Measurements from ENCODE around the gene CBLB.
"Not testable (repeated sequence)": the region's sequence is repeated elsewhere in the genome, so short reads cannot be mapped to it uniquely, and the experiment has no call there.

CBLB gene

DNA sequence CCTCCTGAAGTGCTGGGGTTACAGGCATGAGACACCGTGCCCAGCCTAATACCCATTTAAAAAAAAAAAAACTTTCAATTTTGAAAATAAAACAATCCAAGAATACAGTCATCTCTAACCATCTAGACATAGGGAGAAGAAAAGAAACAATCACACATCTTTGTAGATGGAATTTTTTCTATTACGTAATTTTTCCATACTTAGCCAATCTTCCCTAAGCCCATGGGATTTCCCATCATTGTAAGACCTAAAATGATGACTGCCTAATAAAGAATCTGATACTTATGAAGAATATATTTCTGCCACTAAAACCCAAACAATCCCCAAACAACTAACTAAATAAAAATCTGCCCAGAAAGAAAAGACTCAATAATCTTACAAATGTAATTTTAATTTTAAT is 88.7 kb downstream of the CBLB start:
- DNase-seq = no peak

DNA sequence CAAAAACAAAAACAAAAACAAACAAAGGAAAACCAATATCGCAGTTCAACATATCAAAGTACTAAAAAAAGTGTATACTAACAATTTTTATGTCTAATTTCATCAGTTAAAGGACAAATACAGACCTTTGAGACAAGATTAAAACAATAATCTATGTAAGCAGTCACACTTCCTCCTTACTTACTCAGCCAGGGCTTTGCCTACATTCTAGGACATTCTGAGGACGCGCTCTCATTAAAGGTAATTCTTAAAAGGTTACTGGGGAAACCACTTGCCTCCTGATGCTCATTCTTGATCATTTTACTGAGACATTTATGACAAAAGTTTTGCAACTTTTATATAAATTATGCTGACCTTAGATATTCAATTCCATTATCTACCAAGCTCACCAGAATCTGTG is 93.4 kb downstream of the CBLB start:
- no peak for DNase-seq

DNA sequence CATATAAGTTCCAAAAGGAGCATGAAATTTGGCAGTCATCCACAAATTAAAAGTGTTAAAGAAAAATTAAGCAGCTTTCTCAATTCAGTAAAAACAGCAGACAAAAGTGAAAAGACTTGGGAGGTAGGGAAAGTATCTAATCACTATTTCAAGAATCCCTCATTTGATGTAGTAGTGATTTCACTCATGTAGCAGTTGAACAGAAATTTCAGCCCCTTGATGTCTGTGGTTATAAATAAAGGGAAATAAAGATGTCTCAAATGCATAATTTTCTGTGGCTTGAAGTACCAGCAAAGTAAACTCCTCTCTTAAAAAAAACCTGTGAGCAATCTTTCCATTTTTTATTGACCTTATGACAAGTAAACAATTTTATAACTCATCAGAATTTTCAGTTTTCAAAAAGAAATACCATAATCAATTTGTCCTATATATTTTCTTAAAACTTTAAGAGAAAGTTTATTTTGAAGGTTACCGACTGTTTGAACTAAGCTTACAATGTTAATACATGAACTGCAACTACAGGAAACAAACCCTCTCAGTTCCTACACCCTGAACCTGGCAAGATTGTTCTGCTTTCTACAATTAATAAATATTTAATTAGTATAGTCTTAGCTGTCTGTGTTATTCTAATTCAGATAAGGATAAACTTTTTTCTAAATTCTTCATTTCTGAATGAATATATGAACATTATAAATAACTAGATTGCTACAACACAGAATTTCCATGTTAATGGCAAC is 94.2 kb downstream of the CBLB start:
- DNase-seq = no peak

DNA sequence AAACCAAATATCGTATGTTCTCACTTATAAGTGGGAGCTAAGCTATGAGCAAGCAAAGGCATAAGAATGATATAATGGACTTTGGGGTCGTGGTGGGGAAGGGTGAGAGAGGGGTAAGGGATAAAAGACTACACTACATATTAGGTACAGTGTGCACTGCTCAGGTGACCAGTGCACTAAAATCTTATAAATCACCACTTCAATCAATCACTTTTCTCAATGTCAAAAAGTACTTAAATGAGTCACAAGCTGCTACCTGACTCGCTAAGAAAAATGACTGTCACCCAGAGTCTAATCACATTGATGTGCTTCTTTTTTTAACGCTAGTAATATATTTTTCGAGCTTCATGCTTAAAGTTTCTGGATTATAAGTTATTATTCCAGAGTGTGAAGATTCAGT is 95.5 kb downstream of the CBLB start:
- no peak for DNase-seq

DNA sequence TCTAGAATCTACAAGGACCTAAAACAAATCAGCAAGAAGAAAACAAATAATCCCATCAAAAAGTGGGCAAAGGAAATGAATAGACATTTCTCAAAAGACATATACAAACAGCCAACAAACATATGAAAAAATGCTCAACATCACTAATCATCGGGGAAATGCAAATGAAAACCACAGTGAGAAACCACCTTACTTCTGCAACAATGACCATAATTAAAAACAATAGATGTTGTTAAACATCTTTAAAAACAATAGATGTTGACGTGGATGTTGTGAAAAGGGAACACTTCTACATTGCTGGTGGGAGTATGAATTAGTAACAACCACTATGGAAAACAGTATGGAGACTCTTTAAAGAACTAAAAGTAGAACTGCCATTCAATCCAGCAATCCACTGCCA is 96.2 kb downstream of the CBLB start:
- no peak for DNase-seq

DNA sequence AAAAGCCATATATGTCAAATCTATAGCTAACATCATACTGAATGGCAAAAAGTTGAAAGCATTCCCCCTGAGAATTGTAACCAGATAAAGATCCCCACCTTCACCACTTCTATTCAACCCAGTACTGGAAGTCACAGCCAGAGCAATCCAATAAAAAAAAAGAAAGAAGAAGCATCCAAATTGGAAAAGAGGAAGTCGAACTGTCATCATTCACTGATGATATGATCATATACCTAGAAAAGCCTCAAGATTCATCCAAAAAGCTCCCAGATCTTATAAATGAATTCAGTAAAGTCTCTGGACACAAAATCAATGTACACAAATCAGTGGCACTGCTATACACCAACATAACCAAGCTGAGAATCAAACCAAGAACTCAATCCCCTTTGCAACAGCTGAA is 97.4 kb downstream of the CBLB start:
- DNase-seq = no peak

DNA sequence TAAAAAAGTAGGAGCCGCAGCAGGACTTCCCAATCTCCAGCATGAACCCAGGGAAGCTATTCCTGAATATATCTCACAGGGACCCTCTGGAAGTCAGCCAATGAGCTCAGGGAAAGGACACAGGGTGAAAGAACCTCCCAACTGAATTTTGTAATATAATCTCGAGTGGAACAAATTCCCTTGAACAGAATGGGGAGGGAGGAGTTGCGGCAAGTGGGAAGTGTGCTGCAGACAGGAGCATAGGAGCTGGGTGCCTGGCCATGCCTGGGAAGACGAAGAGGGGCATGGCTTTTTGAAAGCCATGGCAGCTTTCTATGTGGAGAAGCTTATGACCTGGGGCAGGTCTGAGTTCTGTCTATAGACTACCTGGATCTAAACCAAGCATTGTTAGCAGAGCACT is 98.4 kb downstream of the CBLB start:
- DNase-seq = no peak

DNA sequence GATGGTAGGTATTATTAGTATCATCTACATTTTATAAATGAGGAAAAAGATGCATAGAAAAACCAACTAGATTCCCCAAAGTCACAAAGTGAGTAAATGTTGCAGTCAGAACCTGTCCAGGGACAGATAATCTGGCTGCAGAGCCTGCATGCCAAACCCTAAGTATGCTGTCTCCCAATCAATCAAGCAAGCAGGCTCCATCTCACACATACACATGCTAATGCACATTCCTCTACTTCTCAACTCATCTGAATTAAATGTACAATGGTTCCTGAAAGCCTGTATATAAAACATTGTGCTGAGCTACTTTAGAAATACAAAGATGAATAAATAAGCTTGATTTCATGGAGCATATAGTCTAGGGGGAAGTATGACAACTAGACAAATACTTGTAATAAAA is 101.0 kb downstream of the CBLB start:
- DNase-seq = no peak

DNA sequence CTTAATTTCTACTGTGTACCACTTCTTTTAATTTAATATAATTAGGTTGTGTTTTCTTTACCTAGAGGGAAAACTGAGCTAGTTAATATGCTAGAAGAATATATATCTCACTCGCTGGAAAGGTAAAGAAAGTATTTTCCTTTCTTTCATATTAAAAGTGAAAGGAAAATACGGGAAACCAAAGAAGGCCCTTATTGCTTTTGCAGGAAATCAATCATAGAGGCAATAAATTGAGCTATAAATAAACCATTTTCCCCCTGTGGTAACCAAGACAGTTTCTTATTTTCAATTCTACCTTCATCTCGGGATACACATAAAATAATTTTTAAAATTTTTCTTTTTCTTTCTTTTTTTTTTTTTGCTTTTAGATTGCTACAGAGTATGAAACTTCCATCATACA is 101.6 kb downstream of the CBLB start:
- DNase-seq = no peak

DNA sequence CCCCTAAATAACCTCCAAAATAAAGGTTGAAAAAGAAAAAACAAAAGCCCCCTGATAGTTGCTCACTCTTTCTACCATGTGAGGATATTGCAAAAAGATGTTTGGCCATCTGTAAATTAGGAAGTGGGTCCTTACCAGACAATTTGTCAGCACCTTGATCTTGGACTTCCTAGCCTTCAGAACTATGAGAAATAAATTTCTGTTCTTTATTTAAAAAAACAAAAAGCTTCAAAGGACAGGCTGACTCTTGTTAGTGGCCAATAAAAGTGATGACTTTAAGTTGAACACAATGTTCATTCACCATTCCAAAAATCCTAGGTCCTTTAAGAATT is 103.5 kb downstream of the CBLB start:
- no peak for DNase-seq

DNA sequence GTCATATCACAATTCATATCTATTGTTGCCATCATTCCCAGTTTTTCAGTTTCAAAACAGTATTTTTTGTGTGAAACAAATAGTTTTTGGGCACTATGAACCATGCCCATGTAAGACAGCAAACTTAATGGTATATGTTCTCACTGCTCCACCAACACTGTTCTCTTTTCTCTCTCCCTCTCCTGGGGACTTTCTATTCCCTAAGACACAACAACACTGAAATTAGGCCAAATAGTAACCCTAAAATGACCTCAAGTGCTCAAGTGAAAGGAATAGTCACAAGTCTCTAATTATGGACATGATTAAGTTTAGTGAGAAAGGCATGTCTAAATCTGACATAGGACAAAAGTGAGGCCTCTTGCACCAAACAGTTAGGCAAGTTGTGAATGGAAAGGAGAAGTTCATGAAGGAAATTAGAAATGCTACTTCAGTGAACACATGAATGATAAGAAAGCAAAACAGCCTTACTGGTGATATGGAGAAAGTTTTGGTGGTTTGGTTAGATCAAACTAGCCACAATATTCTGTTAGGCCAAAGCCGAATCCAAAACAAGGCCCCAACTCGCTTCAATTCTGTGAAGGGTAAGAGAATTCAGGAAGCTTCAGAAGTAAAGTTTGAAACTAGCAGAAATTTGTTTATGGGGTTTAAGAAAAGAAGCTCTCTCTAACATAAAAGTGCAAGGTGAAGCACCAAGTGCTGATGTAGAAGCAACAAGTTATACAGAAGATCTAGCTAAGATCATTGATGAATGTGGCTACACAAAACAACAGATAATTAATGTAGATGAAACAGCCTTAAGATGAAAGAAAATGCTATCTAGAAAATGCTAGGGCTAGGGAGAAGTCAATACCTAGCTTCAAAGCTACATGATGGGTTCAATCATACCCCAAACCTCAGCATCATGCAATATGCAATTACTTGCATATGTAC is 104.2 kb downstream of the CBLB start:
- DNase-seq = no peak

DNA sequence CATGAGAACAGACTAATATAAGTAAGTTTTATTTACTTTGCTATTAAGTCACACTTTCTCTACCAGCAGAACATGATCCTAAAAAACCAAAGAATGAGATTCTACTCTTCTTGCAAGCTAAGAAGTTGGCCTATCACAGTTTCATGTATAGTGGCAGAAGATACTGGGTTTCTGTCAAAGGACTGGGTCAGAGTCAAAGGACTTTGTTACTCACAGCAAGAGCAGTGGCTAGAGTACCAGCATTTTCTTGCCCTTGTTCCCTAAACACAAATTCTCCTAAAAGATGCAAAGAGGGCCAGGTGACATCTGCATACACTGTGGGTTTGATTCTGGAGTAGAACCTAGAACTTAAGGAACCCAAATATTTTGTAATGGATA is 105.2 kb downstream of the CBLB start:
- DNase-seq = no peak

DNA sequence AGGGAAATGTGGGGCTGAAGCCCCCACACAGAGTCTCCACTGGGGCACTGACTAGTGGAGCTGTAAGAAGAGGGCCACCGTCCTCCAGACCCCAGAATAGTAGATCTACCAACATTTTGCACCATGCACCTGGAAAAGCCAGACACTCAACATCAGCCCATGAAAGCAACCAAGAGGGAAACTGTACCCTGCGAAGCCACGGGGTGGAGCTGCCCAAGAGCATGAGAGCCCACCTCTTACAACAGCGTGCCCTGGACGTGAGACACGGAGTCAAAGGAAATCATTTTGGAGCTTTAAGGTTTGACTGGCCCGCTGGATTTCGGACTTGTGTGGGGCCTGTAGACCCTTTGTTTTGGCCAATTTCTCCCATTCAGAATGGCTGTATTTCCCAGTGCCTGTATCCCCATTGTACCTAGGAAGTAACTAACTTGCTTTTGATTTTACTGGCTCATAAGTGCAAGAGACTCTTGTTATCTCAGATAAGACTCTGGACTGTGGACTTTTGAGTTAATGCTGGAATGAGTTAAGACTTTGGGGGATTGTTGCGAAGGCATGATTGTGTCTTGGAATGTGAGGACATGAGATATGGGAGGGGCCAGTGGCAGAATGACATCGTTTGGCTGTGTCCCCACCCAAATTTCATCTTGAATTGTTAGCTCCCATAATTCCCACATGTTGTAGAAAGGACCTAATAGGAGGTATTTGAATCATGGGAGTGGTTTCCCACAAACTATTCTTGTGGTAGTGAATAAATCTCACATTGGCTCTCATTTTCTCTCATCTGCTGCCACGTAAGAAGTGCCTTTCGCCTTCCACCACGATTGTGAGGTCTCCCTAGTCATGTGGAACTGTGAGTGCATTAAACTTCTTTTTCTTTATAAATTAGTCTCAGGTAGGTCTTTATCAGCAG is 105.8 kb downstream of the CBLB start:
- DNase-seq = no peak

DNA sequence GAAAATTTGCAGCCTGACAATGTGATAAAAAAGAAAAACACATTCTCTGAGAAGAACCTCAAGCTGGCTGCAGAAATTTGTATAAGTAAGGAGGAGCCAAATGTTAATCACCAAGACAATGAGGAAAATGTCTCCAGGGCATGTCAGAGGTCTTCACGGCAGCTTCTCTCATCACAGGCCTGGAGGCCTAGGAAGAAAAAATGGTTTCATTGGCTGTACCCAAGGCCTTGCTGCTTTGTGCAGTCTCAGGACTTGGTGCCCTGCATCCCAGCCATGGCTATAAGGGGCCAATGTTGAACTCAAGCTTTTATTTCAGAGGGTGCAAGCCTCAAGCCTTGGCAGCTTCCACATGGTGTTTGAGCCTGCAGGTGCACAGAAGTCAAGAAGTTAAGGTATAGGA is 106.6 kb downstream of the CBLB start:
- not testable (repeated sequence) for DNase-seq

DNA sequence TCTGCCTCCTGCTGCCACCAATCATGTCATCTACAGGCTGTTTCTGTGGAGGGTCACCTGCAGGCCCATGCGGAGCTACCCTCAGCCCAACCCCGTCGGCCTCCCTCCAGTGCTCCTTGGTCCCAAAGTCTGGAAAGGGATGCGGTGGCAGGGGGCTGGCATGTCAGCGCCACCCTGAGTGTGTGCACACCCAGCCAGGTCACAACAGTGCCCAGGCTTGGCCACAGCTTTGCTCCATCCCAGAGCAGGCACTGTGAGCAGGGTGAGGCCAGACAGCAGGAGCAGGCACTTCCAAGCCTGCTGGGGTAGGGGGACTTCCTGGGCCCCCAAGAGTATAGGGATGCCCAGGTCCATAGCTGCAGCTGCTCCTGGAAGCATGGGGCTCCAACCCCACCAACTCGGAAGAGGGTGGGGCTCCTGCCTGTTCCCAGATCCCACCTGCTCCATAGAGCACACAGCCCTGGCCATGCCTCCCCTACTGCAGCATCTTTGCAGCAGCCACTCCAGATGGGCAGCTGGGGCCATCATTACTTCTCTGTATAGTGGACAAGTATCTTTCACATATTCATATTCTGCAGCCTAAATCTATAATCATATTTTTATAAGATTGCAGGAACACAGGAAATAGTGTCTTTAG is 109.3 kb downstream of the CBLB start:
- no peak for DNase-seq

DNA sequence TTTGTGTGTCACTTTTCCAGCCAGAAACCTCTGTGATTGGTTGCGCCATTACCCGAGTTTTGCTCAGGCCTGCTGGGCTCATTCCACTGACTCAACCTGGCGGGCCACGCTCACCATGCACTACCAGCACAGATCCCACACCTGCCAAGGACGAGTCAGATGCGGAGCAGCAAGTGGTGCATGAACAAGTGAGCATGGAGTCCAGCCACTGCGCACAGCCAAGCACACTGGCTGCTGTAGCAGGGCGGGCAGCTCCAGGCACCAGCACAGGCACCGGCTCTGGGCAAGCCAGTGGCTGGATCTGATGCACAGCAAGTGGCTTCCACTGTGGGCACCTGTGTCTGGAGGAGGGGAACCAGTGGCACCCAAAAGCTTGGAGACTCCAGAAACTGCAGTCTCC is 110.4 kb downstream of the CBLB start:
- DNase-seq = no peak

DNA sequence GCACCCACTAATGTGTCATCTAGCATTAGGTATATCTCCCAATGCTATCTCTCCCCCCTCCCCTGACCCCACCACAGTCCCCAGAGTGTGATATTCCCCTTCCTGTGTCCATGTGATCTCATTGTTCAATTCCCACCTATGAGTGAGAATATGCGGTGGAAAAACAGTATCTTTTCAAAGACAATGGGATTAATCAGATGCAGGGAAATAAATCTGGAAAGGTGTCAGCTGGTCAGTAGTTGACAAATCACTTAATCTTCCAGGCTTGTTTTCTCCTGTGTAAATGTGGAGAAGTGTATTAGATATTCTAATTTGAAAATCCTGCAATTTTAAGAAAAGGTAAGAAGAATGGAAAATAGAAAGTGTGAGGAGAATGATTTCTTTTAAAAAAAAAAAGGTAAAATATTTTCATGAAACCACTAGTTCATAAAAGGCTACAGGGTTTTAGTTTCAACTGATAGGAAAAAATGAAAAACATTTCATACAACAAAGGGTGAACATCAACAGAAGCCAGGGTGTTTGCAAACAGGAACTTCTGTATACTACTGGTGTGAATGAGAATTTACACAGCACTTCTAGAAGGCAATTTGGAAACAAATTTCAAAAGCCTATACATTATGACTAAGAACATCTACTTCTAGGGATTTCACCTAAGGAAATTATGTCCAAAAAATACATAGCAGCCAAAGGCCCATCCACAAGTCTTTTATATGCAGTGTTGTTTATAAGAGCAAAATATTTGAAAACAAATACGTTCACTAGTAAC is 113.5 kb downstream of the CBLB start:
- DNase-seq = no peak

DNA sequence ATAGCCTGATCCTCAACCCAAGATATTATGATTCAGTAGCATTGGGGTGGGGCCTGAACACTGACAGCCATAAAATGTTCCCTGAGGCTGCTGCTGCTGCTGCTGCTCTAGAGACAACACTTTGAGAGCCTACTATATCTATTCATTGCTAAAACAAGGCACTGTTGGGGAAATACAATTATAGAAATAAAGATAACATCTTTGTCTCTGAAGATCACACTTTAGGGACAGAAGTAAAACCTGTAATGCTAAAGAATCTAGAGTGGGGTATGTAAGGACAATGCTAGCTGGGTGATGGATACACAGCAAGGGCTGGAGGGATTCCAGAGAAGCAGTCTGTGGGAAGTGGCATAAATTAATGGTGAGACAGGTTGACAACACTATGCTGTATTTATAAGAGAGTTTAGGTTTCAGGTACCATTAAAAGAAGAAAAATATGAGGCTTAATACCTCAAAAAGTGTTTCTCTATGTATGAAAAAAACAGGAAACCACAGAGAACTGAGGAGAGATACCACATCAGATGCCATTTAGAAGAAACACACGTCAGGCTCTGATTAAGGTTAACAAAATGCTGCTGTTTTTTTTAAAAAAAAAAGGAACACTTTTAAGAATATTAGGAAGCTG is 115.9 kb downstream of the CBLB start:
- no peak for DNase-seq

DNA sequence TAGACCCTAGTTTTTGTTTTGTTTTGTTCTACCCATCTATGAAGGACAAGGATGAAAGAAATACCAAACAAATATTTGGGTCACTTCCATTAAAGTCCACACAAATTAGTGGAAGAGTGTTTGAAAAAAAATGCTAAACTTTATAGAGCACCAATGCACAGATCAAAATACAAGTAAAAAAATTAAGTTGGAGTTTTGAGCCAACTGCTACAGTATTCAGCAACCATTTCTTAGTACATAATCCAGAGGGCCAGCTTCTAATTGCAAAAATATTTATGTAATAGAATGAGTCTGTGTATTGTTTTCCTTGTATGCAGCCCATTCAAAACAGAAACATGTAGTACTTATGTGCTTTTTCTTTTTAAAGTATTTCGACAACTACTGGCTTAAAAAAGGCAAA is 121.1 kb downstream of the CBLB start:
- DNase-seq = no peak

DNA sequence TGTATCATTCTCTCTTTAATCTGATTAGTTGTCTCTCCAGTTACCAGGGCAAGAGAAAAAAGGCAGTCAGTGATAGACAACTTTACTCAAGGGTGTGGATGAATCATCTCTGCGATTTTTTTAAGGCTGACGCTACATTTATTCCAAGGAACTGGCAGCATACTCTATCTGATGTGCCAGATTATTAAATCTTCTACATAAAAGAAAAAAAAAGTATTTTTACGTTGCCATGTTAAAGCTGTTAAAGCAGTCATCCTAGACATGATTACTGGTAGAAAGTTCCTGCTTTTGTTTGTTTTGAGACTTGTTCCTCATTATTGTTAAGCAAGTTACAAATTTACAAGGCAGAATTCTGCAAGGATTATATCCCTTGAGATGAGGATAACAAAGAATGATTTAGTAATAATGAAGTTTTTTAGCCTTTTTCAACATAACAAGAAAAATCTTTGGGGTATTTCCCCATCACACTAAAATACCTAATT is 121.7 kb downstream of the CBLB start:
- DNase-seq = no peak

DNA sequence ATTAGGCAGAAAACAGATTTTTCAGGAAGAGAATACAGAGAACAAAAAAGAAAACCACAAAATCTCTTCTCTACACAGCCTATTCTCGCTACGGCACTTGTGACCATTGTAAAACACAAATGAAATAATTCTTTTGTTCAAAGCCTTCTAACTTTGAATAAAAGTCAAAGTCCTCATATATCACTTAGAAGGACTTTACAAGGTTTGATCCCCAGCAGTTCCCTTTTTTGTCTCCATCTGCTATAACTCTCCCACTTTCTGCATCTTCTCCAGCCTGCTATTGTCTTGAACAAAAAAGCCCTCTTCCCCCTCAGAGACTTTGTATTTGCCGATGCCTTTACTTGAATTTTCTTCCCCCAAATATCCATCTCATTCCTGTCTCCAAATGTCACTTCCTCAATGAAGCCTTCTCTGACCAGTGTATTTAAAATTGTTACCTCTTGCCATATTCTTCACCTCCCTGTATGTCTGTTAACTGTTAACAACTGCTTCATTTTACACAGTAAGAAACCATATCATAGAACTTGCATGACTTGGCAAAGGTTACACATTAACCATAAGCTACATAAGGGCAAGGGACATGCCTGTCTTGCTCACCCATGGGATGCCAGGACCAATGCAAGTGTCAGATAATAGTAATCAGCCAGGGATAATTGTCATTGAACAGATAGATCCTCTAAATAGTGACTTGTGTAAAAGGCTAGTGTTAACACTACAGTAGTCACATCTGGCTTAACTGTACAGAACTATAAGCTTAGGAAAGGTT is 122.4 kb downstream of the CBLB start:
- no peak for DNase-seq

Data from NCI-H1694 treated with DMSO at 0.1 percent for 48 hours (cell line).